Measurements from ENCODE around the gene HCK.

The HCK gene

DNA sequence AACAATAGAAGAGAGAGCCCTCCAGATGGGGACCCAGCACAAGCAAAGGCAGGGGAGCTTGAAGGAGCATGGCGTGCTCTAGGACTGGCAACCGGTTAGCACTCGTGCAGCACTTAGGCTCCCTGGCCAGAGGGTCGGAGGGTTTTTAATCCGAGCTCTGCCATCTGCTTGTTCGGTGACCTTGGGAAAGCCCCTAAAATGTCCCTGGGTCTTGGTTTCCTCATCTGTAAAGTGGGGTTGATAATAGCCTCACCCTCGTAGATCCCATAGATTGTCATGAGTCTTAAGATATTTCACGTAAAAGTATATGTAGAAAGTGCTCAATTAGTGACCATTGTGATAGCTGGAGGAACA, 16.6 kb upstream of the HCK start:
- H3K4me3 ChIP-seq (ENCODE audit: low read depth, low read length): no peak overlapping the region
- in situ Hi-C loops (cut with HindIII; ENCODE audit: low sequenced_read_pairs): no loop called here
- TF ChIP-seq, protein P1, sequence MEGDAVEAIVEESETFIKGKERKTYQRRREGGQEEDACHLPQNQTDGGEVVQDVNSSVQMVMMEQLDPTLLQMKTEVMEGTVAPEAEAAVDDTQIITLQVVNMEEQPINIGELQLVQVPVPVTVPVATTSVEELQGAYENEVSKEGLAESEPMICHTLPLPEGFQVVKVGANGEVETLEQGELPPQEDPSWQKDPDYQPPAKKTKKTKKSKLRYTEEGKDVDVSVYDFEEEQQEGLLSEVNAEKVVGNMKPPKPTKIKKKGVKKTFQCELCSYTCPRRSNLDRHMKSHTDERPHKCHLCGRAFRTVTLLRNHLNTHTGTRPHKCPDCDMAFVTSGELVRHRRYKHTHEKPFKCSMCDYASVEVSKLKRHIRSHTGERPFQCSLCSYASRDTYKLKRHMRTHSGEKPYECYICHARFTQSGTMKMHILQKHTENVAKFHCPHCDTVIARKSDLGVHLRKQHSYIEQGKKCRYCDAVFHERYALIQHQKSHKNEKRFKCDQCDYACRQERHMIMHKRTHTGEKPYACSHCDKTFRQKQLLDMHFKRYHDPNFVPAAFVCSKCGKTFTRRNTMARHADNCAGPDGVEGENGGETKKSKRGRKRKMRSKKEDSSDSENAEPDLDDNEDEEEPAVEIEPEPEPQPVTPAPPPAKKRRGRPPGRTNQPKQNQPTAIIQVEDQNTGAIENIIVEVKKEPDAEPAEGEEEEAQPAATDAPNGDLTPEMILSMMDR (IDR thresholded peaks at IDR 0.05; ENCODE audit: low read depth, low read length, missing control alignments): no peak
- DNase-seq (ENCODE audit: low read depth): no peak

DNA sequence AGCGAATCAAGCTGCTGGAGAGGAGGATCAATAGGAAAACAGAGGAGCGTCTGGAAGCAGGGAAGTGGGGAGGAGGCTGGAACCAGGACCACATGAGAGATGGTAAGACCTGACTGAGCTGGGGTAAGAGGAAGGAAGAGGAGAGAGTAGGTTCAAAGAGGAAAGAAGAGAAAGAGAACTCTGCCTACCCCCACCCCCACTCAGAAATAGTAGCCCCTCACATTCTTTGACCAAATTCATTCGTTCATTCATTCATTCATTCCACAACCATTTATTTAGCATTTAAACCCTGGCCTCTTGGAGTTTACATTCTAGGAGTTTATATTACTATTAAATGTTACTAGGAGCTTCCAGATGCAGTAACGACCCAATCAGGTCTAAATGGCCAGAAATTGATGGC, 15.8 kb upstream of the HCK start:
- H3K4me3 ChIP-seq (ENCODE audit: low read depth, low read length): no peak overlapping the region
- in situ Hi-C loops (cut with HindIII; ENCODE audit: low sequenced_read_pairs): no loop called here
- TF ChIP-seq, protein P1 (IDR thresholded peaks at IDR 0.05; ENCODE audit: low read depth, low read length, missing control alignments): no peak
- DNase-seq (ENCODE audit: low read depth): no peak

DNA sequence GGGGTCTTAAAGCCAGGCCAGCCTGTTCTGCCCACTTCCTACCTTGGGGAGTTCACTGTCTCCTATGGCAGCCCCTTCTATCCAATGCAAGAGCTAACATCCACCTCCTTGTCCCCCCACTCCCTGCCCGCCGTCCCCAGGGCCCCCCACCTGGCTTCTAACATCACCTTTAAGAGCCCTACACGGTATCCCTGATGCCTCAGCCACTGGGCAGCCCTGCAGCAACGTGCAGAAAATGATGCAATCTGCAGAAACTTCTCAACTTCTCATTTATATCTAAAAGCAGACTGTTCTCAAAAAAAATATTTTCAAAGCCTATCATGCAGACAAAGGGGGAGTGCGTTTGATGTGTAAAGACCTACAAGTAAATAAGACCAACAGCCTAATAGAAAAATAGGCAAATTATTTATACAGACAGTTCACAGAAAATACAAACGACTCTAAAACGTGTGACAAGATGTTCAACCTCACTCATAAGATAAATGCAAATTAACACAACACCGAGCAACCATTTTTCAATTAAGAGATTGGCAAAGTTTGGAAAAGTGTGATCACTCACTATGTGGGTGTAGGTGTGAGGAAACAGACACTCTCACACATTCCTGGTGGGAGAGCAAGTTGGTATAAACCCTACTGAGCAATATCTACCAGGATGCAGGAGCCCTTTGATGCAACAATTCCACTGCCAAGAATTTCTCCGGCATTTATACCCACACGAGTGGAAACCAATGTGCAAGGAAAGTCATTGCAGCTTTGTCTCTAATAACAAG, 15.1 kb upstream of the HCK start:
- TF ChIP-seq, protein P1 (IDR thresholded peaks at IDR 0.05; ENCODE audit: low read depth, low read length, missing control alignments): no peak
- in situ Hi-C loops (cut with HindIII; ENCODE audit: low sequenced_read_pairs): no loop called here
- no peak for DNase-seq (ENCODE audit: low read depth)
- H3K4me3 ChIP-seq (ENCODE audit: low read depth, low read length): no peak overlapping the region

DNA sequence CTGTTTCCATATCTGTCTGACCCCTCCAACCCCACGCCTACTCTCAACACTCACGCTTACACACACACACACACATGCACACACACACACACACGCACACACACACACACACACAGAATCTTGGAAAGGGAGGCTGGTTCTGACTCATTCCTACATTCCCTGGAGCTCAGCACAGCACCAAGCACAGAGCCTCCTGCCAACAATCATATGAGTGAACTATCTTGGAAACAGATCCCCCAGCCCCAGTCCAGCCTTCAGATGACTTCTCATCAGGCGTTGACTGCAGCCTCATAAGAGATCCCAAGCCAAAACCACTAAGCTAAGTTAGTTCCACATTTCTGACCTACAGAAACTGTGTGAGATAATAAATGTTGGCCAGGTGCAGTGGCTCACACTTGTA, 14.1 kb upstream of the HCK start:
- TF ChIP-seq, protein P1 (IDR thresholded peaks at IDR 0.05; ENCODE audit: low read depth, low read length, missing control alignments): no peak
- no peak overlapping the region for H3K4me3 ChIP-seq (ENCODE audit: low read depth, low read length)
- DNase-seq (ENCODE audit: low read depth): no peak
- in situ Hi-C loops (cut with HindIII; ENCODE audit: low sequenced_read_pairs): no loop called here

DNA sequence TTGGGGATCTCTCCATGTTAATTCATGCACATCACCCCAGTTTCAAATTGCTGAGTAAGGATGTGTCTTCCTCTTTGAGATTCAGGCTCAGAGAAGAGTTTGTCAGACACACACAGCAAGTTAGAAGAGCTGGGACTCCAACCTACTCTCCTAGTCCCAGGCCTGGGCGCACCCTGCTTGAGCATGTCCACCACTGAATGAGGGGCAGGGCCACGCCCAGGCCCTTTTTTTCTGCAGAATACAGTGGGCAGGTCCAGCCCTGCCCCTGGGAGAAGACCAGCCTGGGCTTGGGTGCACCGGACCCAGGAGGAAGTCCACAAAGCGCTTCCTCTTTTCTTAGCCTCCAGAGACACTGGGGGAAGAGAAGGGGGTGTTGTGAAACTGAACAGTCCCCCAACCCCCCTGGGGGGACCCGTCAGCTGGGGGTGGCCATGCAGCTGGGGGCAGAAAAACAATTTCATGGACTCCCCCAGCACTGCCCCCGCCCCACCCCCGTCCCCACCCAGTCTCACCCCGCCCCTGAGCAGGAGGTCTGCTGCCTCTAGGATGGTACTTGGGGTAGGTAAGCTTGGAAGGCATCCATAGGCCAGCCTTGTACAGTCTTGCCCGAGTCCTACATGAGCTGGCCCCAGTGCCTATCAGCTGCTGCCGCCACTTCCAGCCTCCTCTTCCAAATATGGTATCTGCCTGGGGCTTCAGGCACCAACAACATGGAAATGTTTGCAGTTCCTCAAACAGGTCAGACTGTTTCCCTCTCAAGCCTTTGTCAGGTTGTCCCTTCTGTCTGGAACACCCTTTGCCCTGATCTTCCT, 11.7 kb upstream of the HCK start:
- TF ChIP-seq, protein P1 (IDR thresholded peaks at IDR 0.05; ENCODE audit: low read depth, low read length, missing control alignments): no peak
- in situ Hi-C loops (cut with HindIII; ENCODE audit: low sequenced_read_pairs): loop anchor here (5.0 to 10.0 kb wide), 3 partner anchors 47 to 144 kb away; no protein-coding TSS in a partner anchor
- no peak for DNase-seq (ENCODE audit: low read depth)

DNA sequence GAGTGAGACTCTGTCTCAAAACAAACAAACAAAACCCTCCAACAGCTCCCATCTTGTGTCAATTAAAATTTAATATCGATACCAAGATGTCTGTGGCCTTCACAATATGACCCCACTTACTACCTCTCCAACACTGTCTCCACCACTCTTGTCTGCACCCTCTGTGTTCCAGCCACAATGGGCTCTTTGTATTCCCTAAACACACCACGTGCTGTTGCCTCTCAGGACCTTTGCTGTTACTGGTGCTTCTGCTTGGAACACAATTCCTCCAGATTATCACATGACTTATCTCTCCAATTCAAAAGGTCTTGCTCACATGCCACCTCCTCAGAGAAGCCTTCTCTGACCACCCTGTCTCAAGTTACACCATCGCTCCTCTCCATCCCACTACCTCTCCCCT, 6.0 kb upstream of the HCK start:
- DNase-seq (ENCODE audit: low read depth): no peak
- in situ Hi-C loops (cut with HindIII; ENCODE audit: low sequenced_read_pairs): loop anchor here (10.0 kb wide), 1 partner anchor 139 kb away; no protein-coding TSS in a partner anchor
- no peak overlapping the region for H3K4me3 ChIP-seq (ENCODE audit: low read depth, low read length)
- TF ChIP-seq, protein P1 (IDR thresholded peaks at IDR 0.05; ENCODE audit: low read depth, low read length, missing control alignments): no peak

More for the DNA sequence above, 11.7 kb upstream of the HCK start:
- H3K4me3 ChIP-seq (ENCODE audit: low read depth, low read length): no peak overlapping the region

Measured in astrocyte of the cerebellum (primary cell).